HL-60 (cell line): ENCODE measurements around the gene KIAA1217.

ENCODE experiments used
- CTCF ChIP-seq: IDR thresholded peaks from one replicate; pipeline ENCODE4 v1.5.1; 2011; ENCODE audit warnings: low read length, control low read depth, inconsistent platforms; ENCODE audit not compliant: insufficient read depth
- POLR2AphosphoS5 ChIP-seq: IDR thresholded peaks from 2 replicates; pipeline ENCODE4 v1.6.1; 2012; ENCODE audit warnings: low read depth

GRCh38 chr10:24241536-24242040, 32.6 kb downstream of the KIAA1217 start:
- TF ChIP-seq CTCF (no peak), POLR2AphosphoS5 (no peak)
